GM23248 (cell line): ENCODE measurements around the gene STARD10. TPM values are rescaled to one million over a fixed set of nuclear protein-coding genes. Genes with fewer than 3 reads are reported as not detected.

ENCODE experiments used
- DNase-seq: peaks from one replicate; pipeline ENCODE4 v3.0.0-alpha.2; 2015
- H2AFZ ChIP-seq: fragments of 200-600 bp; sonication (generic); 2 replicates; pipeline ENCODE4 v1.6.1; 2016; ENCODE audit warnings: antibody characterized with exemption
- H3F3A ChIP-seq: fragments of 200-600 bp; sonication (generic); 2 replicates; pipeline ENCODE4 v1.6.1; 2016; ENCODE audit warnings: mild to moderate bottlenecking, antibody characterized with exemption, mixed run types; ENCODE audit not compliant: insufficient read depth
- H3K27ac ChIP-seq: fragments of 200-600 bp; sonication (generic); 2 replicates; pipeline ENCODE4 v1.5.1; 2016; ENCODE audit warnings: mild to moderate bottlenecking
- H3K27me3 ChIP-seq: fragments of 200-600 bp; sonication (generic); replicated peaks from 2 replicates; pipeline ENCODE4 v1.6.1; 2016; ENCODE audit warnings: mild to moderate bottlenecking; ENCODE audit not compliant: insufficient read depth
- H3K36me3 ChIP-seq: fragments of 200-600 bp; sonication (generic); 2 replicates; pipeline ENCODE4 v1.6.1; 2016; ENCODE audit warnings: low read depth, mild to moderate bottlenecking
- H3K4me1 ChIP-seq: fragments of 200-600 bp; sonication (generic); 2 replicates; pipeline ENCODE4 v1.6.1; 2016; ENCODE audit warnings: mild to moderate bottlenecking; ENCODE audit not compliant: insufficient read depth
- H3K4me2 ChIP-seq: fragments of 200-600 bp; sonication (generic); one replicate; pipeline ENCODE4 v1.6.1; 2016; ENCODE audit warnings: mild to moderate bottlenecking; ENCODE audit not compliant: unreplicated experiment
- H3K4me3 ChIP-seq: fragments of 200-600 bp; sonication (generic); 2 replicates; pipeline ENCODE4 v1.5.1; 2016; ENCODE audit warnings: mild to moderate bottlenecking
- H3K79me2 ChIP-seq: fragments of 200-600 bp; sonication (generic); 2 replicates; pipeline ENCODE4 v1.6.1; 2016; ENCODE audit warnings: mild to moderate bottlenecking; ENCODE audit not compliant: insufficient read depth
- H3K9ac ChIP-seq: fragments of 200-600 bp; sonication (generic); 2 replicates; pipeline ENCODE4 v1.6.1; 2016; ENCODE audit warnings: mild to moderate bottlenecking
- H3K9me2 ChIP-seq: fragments of 200-600 bp; sonication (generic); 2 replicates; pipeline ENCODE4 v1.6.1; 2016; ENCODE audit warnings: mixed run types, mild to moderate bottlenecking, moderate library complexity; ENCODE audit not compliant: insufficient read depth
- H3K9me3 ChIP-seq: fragments of 200-600 bp; sonication (generic); one replicate; pipeline ENCODE4 v1.6.1; 2017; ENCODE audit warnings: low read depth
- H4K20me1 ChIP-seq: fragments of 200-600 bp; sonication (generic); 2 replicates; pipeline ENCODE4 v1.6.0; 2016; ENCODE audit not compliant: insufficient read depth
- EZH2 ChIP-seq: fragments of 200-600 bp; sonication (generic); IDR thresholded peaks from 2 replicates; pipeline ENCODE4 v1.6.1; 2018; ENCODE audit warnings: antibody characterized with exemption, mild to moderate bottlenecking; ENCODE audit not compliant: insufficient read depth, poor library complexity, severe bottlenecking
- EZH2phosphoT487 ChIP-seq: fragments of 200-600 bp; sonication (generic); IDR thresholded peaks from 2 replicates; pipeline ENCODE4 v1.6.1; 2018; ENCODE audit warnings: antibody characterized with exemption, moderate library complexity, mild to moderate bottlenecking, low read depth; ENCODE audit not compliant: insufficient read depth
- WGBS, 2 experiments: methylation state at CpG; one replicate each; pipeline ENCODE4 v1.1.6; 2015 to 2017; ENCODE audit warnings: low lambda C conversion rate in 2 of 2, low coverage in 1 of 2; ENCODE audit errors: missing lambda C conversion rate in 2 of 2; 5-methylcytosine and 5-hydroxymethylcytosine counted together
- in situ Hi-C: fragments of 300-500 bp; cut with MboI; formaldehyde crosslinking; loops from 2 replicates; pipeline ENCODE4 v1.15.0; 2020
- polyA plus RNA-seq: library from polyadenylated mRNA; unstranded; fragments of >200 nt; fragmentation: Nextera tagmentation; extraction: Ambion mirVana; gene quantifications from 2 replicates; pipeline ENCODE4 v1.2.1, GENCODE V29; 2016
- total RNA-seq: library from RNA; depleted of rRNA; stranded (reverse); fragments of >200 nt; shearing (Covaris generic); gene quantifications from 2 replicates; pipeline ENCODE4 v1.2.3, GENCODE V29; 2014

The STARD10 gene
- total and polyA plus RNA-seq, 2 experiments from 2014 or later = 6.6 to 14.7 TPM

- Histone ChIP-seq H3K4me1 (peaks cover 9% of the 10 kb centered on the region; the same call in 1 of the 2 replicates), H3K27me3 (no peaks in the 10 kb centered on the region), H2AFZ (no peak overlapping the region), H3K9me2 (no peaks in the 10 kb centered on the region), H3K36me3 (no peaks in the 10 kb centered on the region), H4K20me1 (no peaks in the 10 kb centered on the region), H3K4me3 (no peak overlapping the region), H3K4me2 (no peak overlapping the region), H3K79me2 (peaks cover 24% of the 10 kb centered on the region), H3K9me3 (no peaks in the 10 kb centered on the region), H3F3A (peaks cover 6% of the 10 kb centered on the region; the same call in 1 of the 2 replicates), H3K9ac (no peak overlapping the region), H3K27ac (no peak overlapping the region)
- in situ Hi-C loops = no loop called here
- no peak for TF ChIP-seq EZH2
- 83 to 84% methylated on average over 6 of the region's 6 CpGs for WGBS, 2 experiments
- no peak for DNase-seq
Measured at GRCh38 chr11:72744474-72744873, 49.4 kb downstream of the STARD10 start.

- no peaks in the 10 kb centered on the region for H4K20me1 ChIP-seq
- H3K9ac ChIP-seq = no peak overlapping the region
- H3K4me1 ChIP-seq = peaks cover 12% of the 10 kb centered on the region
- no peaks in the 10 kb centered on the region for H3K27me3 ChIP-seq
- H3K27ac ChIP-seq = no peak overlapping the region
- H3K4me3 ChIP-seq = no peak overlapping the region
- H3F3A ChIP-seq = peaks cover 6% of the 10 kb centered on the region; the same call in 1 of the 2 replicates
- 96 to 98% methylated on average over 5 to 6 of the region's 6 CpGs for WGBS, 2 experiments
- no peaks in the 10 kb centered on the region for H3K9me3 ChIP-seq
- DNase-seq = no peak
- H3K36me3 ChIP-seq = no peaks in the 10 kb centered on the region
- peaks cover 33% of the 10 kb centered on the region for H3K79me2 ChIP-seq
- H2AFZ ChIP-seq = no peak overlapping the region
- in situ Hi-C loops = no loop called here
- no peak overlapping the region for H3K4me2 ChIP-seq
- H3K9me2 ChIP-seq = no peaks in the 10 kb centered on the region
- no peak for TF ChIP-seq EZH2
- TF ChIP-seq EZH2phosphoT487 = no peak
Measured at GRCh38 chr11:72743321-72744221, 50.3 kb downstream of the STARD10 start.

GRCh38 chr11:72742513-72743320, 51.1 kb downstream of the STARD10 start:
- H3K4me1 ChIP-seq = peaks cover 20% of the 10 kb centered on the region
- no peak overlapping the region for H3K27ac ChIP-seq
- H3K27me3 ChIP-seq = no peaks in the 10 kb centered on the region
- no peak for DNase-seq
- H3K9me2 ChIP-seq = no peaks in the 10 kb centered on the region
- no peak overlapping the region for H3K9ac ChIP-seq
- peaks cover 38% of the 10 kb centered on the region for H3K79me2 ChIP-seq
- no peak for TF ChIP-seq EZH2phosphoT487
- TF ChIP-seq EZH2 = no peak
- no peak overlapping the region for H2AFZ ChIP-seq
- H3F3A ChIP-seq = peaks cover 6% of the 10 kb centered on the region
- 84 to 85% methylated on average over 7 of the region's 7 CpGs for WGBS, 2 experiments
- no peak overlapping the region for H3K4me2 ChIP-seq
- no peaks in the 10 kb centered on the region for H3K36me3 ChIP-seq
- in situ Hi-C loops = no loop called here
- H3K4me3 ChIP-seq = no peak overlapping the region
- H3K9me3 ChIP-seq = no peaks in the 10 kb centered on the region
- H4K20me1 ChIP-seq = no peaks in the 10 kb centered on the region

- H4K20me1 ChIP-seq = no peaks in the 10 kb centered on the region
- H3K79me2 ChIP-seq = peaks cover 38% of the 10 kb centered on the region
- in situ Hi-C loops = no loop called here
- no peak for DNase-seq
- peaks cover 28% of the 10 kb centered on the region for H3K4me1 ChIP-seq
- H3K4me3 ChIP-seq = no peak overlapping the region
- H3K4me2 ChIP-seq = no peak overlapping the region
- peaks cover 7% of the 10 kb centered on the region for H3F3A ChIP-seq
- WGBS, 2 experiments = 77% methylated on average over 7 of the region's 7 CpGs
- H3K36me3 ChIP-seq = no peaks in the 10 kb centered on the region
- no peaks in the 10 kb centered on the region for H3K9me3 ChIP-seq
- H3K27ac ChIP-seq = no peak overlapping the region
- TF ChIP-seq EZH2phosphoT487 (no peak), EZH2 (no peak)
- H3K27me3 ChIP-seq = no peaks in the 10 kb centered on the region
- H2AFZ ChIP-seq = no peak overlapping the region
- no peaks in the 10 kb centered on the region for H3K9me2 ChIP-seq
- no peak overlapping the region for H3K9ac ChIP-seq
Measured at GRCh38 chr11:72741849-72742512, 51.9 kb downstream of the STARD10 start.
